Measurements from ENCODE around the gene GPC6. TPM values are rescaled to one million over a fixed set of nuclear protein-coding genes. Genes with fewer than 3 reads are reported as not detected.

GPC6 gene
- total and polyA plus RNA-seq, 2 experiments from 2014 or later: 14.4 to 43.3 TPM

GRCh38 chr13:93467175-93467574 lies 240.6 kb downstream of the GPC6 start:
- TF ChIP-seq CTCF (IDR thresholded peaks at IDR 0.05; ENCODE audit: low read depth, low read length): no peak
- H3K36me3 ChIP-seq: no peaks in the 10 kb centered on the region
- H3K27me3 ChIP-seq: no peaks in the 10 kb centered on the region
- no peaks in the 10 kb centered on the region for H3K9me3 ChIP-seq (ENCODE audit: low read depth)
- H3K27ac ChIP-seq: no peak overlapping the region
- H3K4me3 ChIP-seq: no peak overlapping the region
- DNase-seq (ENCODE audit: low read depth in 1 of 2, low spot score in 1 of 2): no peak
- no peaks in the 10 kb centered on the region for H3K4me1 ChIP-seq (ENCODE audit: low read depth)

DNA sequence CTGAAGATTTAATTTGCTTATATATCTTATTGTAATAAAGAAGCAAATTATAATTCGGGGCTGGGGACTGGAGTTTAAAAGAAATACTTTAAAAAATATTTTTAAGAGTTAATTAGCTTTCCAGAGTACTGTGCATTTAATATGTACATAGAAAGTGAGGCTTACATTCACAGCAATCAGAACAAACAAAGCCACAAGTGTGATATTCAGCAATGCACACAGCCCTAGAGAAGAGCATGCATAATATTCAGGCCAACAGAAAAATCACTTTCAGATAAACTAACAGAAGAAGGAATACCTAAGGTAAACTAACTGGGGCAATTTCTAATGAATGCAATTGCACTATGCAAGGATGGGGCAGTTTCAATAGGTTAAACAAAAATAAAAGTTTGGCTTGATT lies 241.8 kb downstream of the GPC6 start:
- Histone ChIP-seq H3K27me3 (no peaks in the 10 kb centered on the region), H3K9me3 (ENCODE audit: low read depth) (no peaks in the 10 kb centered on the region), H3K36me3 (no peaks in the 10 kb centered on the region), H3K27ac (no peak overlapping the region), H3K4me1 (ENCODE audit: low read depth) (no peaks in the 10 kb centered on the region), H3K4me3 (no peak overlapping the region)
- no peak for TF ChIP-seq CTCF (IDR thresholded peaks at IDR 0.05; ENCODE audit: low read depth, low read length)
- DNase-seq (ENCODE audit: low read depth in 1 of 2, low spot score in 1 of 2): no peak

DNA sequence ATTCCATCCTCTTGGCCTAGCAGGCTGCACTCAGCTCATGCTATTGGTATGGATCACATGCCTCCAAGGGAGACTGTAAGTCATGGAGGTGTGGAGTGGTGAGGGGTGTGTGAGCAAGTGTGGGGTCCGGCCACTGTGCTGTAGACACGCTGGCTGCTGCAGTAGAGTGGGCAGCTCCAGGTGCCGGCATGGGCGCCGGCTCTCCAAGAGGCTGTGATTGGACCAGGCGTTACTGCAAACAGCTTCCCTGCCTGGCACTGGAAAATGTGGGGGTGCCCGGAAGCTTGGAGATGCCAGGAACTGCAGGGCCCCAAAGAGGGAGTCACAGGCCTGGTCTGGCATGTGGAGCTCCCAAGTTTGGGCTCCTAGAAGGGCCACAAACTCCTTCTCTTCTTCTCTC lies 245.7 kb downstream of the GPC6 start:
- DNase-seq (ENCODE audit: low read depth in 1 of 2, low spot score in 1 of 2): no peak
- no peak overlapping the region for H3K27ac ChIP-seq
- H3K36me3 ChIP-seq: no peaks in the 10 kb centered on the region
- no peaks in the 10 kb centered on the region for H3K27me3 ChIP-seq
- H3K9me3 ChIP-seq (ENCODE audit: low read depth): no peaks in the 10 kb centered on the region
- no peak for TF ChIP-seq CTCF (IDR thresholded peaks at IDR 0.05; ENCODE audit: low read depth, low read length)
- no peaks in the 10 kb centered on the region for H3K4me1 ChIP-seq (ENCODE audit: low read depth)
- H3K4me3 ChIP-seq: no peak overlapping the region

GRCh38 chr13:93472814-93473296 lies 246.2 kb downstream of the GPC6 start:
- Histone ChIP-seq H3K4me1 (ENCODE audit: low read depth) (no peaks in the 10 kb centered on the region), H3K36me3 (no peaks in the 10 kb centered on the region), H3K27ac (no peak overlapping the region), H3K27me3 (no peaks in the 10 kb centered on the region), H3K4me3 (no peak overlapping the region), H3K9me3 (ENCODE audit: low read depth) (no peaks in the 10 kb centered on the region)
- no peak for DNase-seq (ENCODE audit: low read depth in 1 of 2, low spot score in 1 of 2)
- no peak for TF ChIP-seq CTCF (IDR thresholded peaks at IDR 0.05; ENCODE audit: low read depth, low read length)

- peak in 1 of 2 donors; percentile 25 for DNase-seq (ENCODE audit: low read depth in 1 of 2, low spot score in 1 of 2)
- Histone ChIP-seq H3K27me3 (no peaks in the 10 kb centered on the region), H3K27ac (no peak overlapping the region), H3K4me1 (ENCODE audit: low read depth) (no peaks in the 10 kb centered on the region), H3K36me3 (no peaks in the 10 kb centered on the region), H3K4me3 (no peak overlapping the region), H3K9me3 (ENCODE audit: low read depth) (no peaks in the 10 kb centered on the region)
- no peak for TF ChIP-seq CTCF (IDR thresholded peaks at IDR 0.05; ENCODE audit: low read depth, low read length)
Observed at GRCh38 chr13:93473441-93474270, 247.0 kb downstream of the GPC6 start.
